Thyroid gland (tissue), 4 donors: ENCODE measurements around the gene UBAP2. TPM values are rescaled to one million over a fixed set of nuclear protein-coding genes. Genes with fewer than 3 reads are reported as not detected.

Experiments
- DNase-seq, 2 donors: peaks; one replicate each; pipeline ENCODE4 v3.0.0-alpha.2; 2019
- H3K27ac ChIP-seq, 3 donors: fragments of 200-600 bp; sonication (generic); 1 replicate in 2 of 3; 2 replicates in 1 of 3; pipeline ENCODE4 v1.5.1; 2016 to 2019; ENCODE audit warnings: mild to moderate bottlenecking in 1 of 3, moderate library complexity in 1 of 3
- H3K27me3 ChIP-seq: fragments of 200-600 bp; sonication (generic); one replicate; pipeline ENCODE4 v1.5.1; 2019
- H3K36me3 ChIP-seq, 2 donors: fragments of 200-600 bp; sonication (generic); one replicate each; pipeline ENCODE4 v1.5.1; 2016 to 2019
- H3K4me1 ChIP-seq, 2 donors: fragments of 200-600 bp; sonication (generic); one replicate each; pipeline ENCODE4 v1.5.1; 2017 to 2019
- H3K4me3 ChIP-seq, 3 donors: fragments of 200-600 bp; sonication (generic); replicated peaks in 1 of 3; 1 replicate in 2 of 3; 2 replicates in 1 of 3; pipeline ENCODE4 v1.5.1; 2016; ENCODE audit warnings: mild to moderate bottlenecking in 1 of 3
- H3K9me3 ChIP-seq: fragments of 200-600 bp; sonication (generic); one replicate; pipeline ENCODE4 v1.5.1; 2017
- POLR2A ChIP-seq, 2 donors: fragments of 450-650 bp; IDR thresholded peaks; one replicate each; pipeline ENCODE4 v1.6.1; 2017; ENCODE audit warnings: antibody characterized with exemption in 2 of 2, mild to moderate bottlenecking in 2 of 2, moderate library complexity in 1 of 2
- WGBS, 2 donors: methylation state at CpG; one replicate each; pipeline ENCODE4 v1.1.5; 2017; 5-methylcytosine and 5-hydroxymethylcytosine counted together
- intact Hi-C: fragments of 100-400 bp; cut with DNase I; formaldehyde crosslinking; loops from one replicate; pipeline ENCODE4 v1.15.1; 2023
- total RNA-seq, 4 donors: library from RNA; depleted of rRNA; stranded (reverse); fragments of >200 nt; gene quantifications; one replicate each; pipeline ENCODE4 v1.2.3, GENCODE V29; 2016
- TF ChIP-seq, protein P1 (sequence below), 6 experiments: fragments of 200-600 bp in 3 of 6; fragments of 450-650 bp in 3 of 6; sonication (generic) in 3 of 6; IDR thresholded peaks; one replicate each; pipeline ENCODE4 v1.5.1; 2016 to 2019; ENCODE audit warnings: antibody characterized with exemption in 6 of 6, mild to moderate bottlenecking in 2 of 6, inconsistent platforms in 1 of 6, moderate library complexity in 1 of 6

The UBAP2 gene
- total RNA-seq, 4 donors from 2014 or later = 30.3 to 48.5 (median 35.5) TPM

DNA sequence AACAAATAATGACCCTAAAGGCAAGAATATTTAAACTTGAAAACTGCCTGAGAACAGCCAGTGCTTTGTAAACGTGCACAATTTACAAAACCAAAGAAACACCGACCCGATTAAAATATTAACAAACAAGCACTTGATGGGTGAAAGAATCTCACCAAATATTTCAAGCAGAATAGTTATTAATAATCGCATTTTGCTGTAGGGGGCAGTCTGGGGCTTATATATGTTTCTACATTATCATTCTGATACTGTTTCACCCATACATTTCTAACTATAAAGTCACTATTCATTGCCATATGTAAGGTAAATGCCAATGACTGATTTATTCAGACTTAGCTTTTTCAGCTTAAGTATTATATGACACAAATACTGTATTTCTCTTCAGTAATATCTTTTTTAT, 37.7 kb downstream of the UBAP2 start:
- DNase-seq = no peak
- no peak overlapping the region for H3K4me3 ChIP-seq

DNA sequence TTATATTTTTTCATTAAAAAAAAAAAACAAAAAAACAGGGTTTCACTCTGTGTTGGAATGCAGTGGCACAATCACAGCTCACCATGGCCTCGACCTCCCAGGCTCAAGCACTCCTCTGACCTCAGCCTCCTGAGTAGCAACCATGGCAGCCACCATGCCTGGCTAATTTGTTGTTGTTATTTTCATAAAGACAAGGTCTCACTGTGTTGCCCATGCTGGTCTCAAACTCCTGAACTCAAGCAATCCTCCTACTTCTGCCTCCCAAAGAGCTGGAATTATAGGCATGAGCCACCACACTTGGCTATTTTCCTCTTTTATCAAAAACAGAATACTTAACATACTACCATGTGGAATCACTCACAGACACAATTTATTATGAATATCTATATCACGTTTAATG, 46.7 kb downstream of the UBAP2 start:
- 92 to 95% methylated on average over 2 of the region's 2 CpGs for whole genome bisulfite sequencing, 2 donors
- Histone ChIP-seq H3K4me1 (peaks cover 12 to 29% of the 10 kb centered on the region in 2 donors), H3K27me3 (no peaks in the 10 kb centered on the region), H3K27ac (peak overlapping the region in 2 of 3 donors; percentile 41 to 62), H3K9me3 (no peaks in the 10 kb centered on the region), H3K36me3 (no peaks in the 10 kb centered on the region), H3K4me3 (no peak overlapping the region)
- intact Hi-C loops = no loop called here
- no peak for TF ChIP-seq POLR2A (IDR thresholded peaks at IDR 0.05)
- TF ChIP-seq, protein P1, sequence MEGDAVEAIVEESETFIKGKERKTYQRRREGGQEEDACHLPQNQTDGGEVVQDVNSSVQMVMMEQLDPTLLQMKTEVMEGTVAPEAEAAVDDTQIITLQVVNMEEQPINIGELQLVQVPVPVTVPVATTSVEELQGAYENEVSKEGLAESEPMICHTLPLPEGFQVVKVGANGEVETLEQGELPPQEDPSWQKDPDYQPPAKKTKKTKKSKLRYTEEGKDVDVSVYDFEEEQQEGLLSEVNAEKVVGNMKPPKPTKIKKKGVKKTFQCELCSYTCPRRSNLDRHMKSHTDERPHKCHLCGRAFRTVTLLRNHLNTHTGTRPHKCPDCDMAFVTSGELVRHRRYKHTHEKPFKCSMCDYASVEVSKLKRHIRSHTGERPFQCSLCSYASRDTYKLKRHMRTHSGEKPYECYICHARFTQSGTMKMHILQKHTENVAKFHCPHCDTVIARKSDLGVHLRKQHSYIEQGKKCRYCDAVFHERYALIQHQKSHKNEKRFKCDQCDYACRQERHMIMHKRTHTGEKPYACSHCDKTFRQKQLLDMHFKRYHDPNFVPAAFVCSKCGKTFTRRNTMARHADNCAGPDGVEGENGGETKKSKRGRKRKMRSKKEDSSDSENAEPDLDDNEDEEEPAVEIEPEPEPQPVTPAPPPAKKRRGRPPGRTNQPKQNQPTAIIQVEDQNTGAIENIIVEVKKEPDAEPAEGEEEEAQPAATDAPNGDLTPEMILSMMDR (IDR thresholded peaks at IDR 0.05) = no peak
- DNase-seq = no peak

More for the DNA sequence above, 37.7 kb downstream of the UBAP2 start:
- Histone ChIP-seq H3K9me3 (no peaks in the 10 kb centered on the region), H3K27ac (no peak overlapping the region), H3K4me1 (no peaks in the 10 kb centered on the region), H3K36me3 (no peaks in the 10 kb centered on the region), H3K27me3 (no peaks in the 10 kb centered on the region)
- intact Hi-C loops = no loop called here
- TF ChIP-seq, protein P1 (IDR thresholded peaks at IDR 0.05) = no peak
- TF ChIP-seq POLR2A (IDR thresholded peaks at IDR 0.05) = no peak
- 87 to 93% methylated on average over 4 of the region's 4 CpGs for WGBS, 2 donors

DNA sequence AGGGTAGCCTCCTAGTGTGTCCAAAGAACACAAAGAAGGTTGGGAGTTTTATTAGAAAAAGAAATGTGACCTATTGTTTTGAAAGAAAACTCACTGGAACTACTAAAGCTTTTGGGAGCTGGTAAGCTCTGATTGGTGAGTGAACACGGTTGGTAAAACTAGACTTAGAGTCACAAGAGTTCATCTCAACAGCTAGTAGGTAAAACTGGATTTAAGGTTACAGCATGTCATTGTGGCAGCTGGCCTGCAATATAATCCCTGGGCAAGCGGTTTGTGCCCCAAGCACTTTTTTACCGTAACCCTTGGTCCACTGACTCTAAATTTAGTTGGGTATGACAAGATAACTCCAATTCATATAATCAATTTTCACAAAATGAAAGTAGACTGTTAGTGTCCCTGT, 47.4 kb downstream of the UBAP2 start:
- Histone ChIP-seq H3K4me1 (peaks cover 12 to 29% of the 10 kb centered on the region in 2 donors), H3K27ac (peak overlapping the region; percentile 41 to 62 (median 56)), H3K36me3 (no peaks in the 10 kb centered on the region), H3K27me3 (no peaks in the 10 kb centered on the region), H3K4me3 (no peak overlapping the region), H3K9me3 (no peaks in the 10 kb centered on the region)
- intact Hi-C loops = no loop called here
- 67 to 70% methylated on average over 3 of the region's 3 CpGs for WGBS, 2 donors
- TF ChIP-seq, protein P1 (IDR thresholded peaks at IDR 0.05) = no peak
- no peak for TF ChIP-seq POLR2A (IDR thresholded peaks at IDR 0.05)
- DNase-seq = no peak

DNA sequence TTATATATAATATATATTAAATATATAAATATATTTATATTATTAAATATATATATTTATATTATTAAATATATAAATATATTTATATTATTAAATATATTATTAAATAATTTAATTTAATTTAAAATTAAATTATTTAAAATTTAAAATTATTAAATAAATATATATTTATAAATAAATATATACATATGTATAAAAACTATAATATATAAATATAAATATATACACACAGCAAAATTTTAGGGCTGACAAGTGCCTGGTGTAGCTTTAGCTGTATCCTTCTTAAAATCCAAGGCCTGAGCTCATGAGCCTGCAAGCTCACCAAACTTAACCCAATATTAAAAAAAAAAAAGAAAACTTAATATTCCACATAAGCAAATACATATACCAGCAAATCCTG, 53.2 kb downstream of the UBAP2 start:
- H3K36me3 ChIP-seq = peaks cover 0 to 5% of the 10 kb centered on the region in 2 donors
- no peak for DNase-seq
- no peak overlapping the region for H3K4me3 ChIP-seq
- H3K4me1 ChIP-seq = peaks cover 21 to 22% of the 10 kb centered on the region in 2 donors
- no peak for TF ChIP-seq POLR2A (IDR thresholded peaks at IDR 0.05)
- TF ChIP-seq, protein P1 (IDR thresholded peaks at IDR 0.05) = no peak
- H3K27me3 ChIP-seq = no peaks in the 10 kb centered on the region
- intact Hi-C loops = no loop called here
- no peak overlapping the region for H3K27ac ChIP-seq
- no peaks in the 10 kb centered on the region for H3K9me3 ChIP-seq

DNA sequence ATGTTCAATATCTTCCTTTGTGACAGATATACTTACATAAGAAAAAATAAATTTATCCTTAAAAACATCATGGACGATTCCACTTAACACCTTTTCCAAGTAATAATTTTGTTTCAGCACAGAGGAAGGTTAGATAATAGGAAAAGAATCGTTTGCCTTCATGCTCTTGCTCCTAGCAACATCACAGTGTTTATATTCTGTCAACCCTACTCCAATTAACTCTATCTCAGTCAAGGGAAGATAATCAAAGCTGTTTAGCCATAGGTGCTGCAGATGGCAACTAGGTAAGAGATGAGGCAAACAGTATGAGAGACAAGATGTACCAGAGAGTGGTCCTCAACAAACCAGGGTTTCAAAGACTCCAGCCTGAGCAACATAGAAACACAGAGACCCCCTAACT, 55.6 kb downstream of the UBAP2 start:
- peaks cover 9 to 18% of the 10 kb centered on the region in 2 donors for H3K4me1 ChIP-seq
- peaks cover 0 to 5% of the 10 kb centered on the region in 2 donors for H3K36me3 ChIP-seq
- H3K27ac ChIP-seq = peak overlapping the region; percentile 59 to 72 (median 63)
- 20 to 36% methylated on average over 2 of the region's 2 CpGs for WGBS, 2 donors
- no peak for DNase-seq
- H3K4me3 ChIP-seq = no peak overlapping the region
- intact Hi-C loops = no loop called here
- no peaks in the 10 kb centered on the region for H3K27me3 ChIP-seq
- no peaks in the 10 kb centered on the region for H3K9me3 ChIP-seq
- TF ChIP-seq, protein P1 (IDR thresholded peaks at IDR 0.05) = no peak
